OCI-LY3 (cell line): ENCODE measurements around the gene RIF1.

Experiments
- H2AFZ ChIP-seq: fragments of 200-600, 300-600 bp; shearing (Covaris generic); 2 replicates; pipeline ENCODE4 v1.6.0; 2014; ENCODE audit warnings: antibody characterized with exemption, low read depth, low read length
- H3K27ac ChIP-seq: fragments of 200-600, 300-600 bp; sonication (generic); 2 replicates; pipeline ENCODE4 v1.5.1; 2014; ENCODE audit warnings: mild to moderate bottlenecking, low read length, moderate library complexity, mixed read lengths
- H3K27me3 ChIP-seq: fragments of 200-600, 300-600 bp; sonication (generic); 2 replicates; pipeline ENCODE4 v1.6.1; 2014; ENCODE audit warnings: low read depth, low read length, mixed read lengths
- H3K36me3 ChIP-seq: fragments of 200-600, 300-600 bp; sonication (generic); replicated peaks from 2 replicates; pipeline ENCODE3; 2014; ENCODE audit warnings: low read depth, low read length, mixed read lengths
- H3K4me1 ChIP-seq: fragments of 300-600, 200-600 bp; sonication (generic); 2 replicates; pipeline ENCODE4 v1.6.1; 2014; ENCODE audit warnings: low read length, mixed read lengths
- H3K4me2 ChIP-seq: fragments of 200-600, 300-600 bp; sonication (generic); 2 replicates; pipeline ENCODE4 v1.6.1; 2014; ENCODE audit warnings: low read length, mixed read lengths
- H3K4me3 ChIP-seq: fragments of 300-600, 200-600 bp; sonication (generic); 2 replicates; pipeline ENCODE4 v1.5.1; 2014; ENCODE audit warnings: antibody characterized with exemption, mild to moderate bottlenecking, low read length, moderate library complexity
- H3K79me2 ChIP-seq: fragments of 300-600, 200-600 bp; shearing (Covaris generic); 2 replicates; pipeline ENCODE4 v1.6.1; 2014; ENCODE audit warnings: mild to moderate bottlenecking, low read length, mixed read lengths
- H3K9ac ChIP-seq: fragments of 300-600, 200-600 bp; shearing (Covaris generic); 2 replicates; pipeline ENCODE4 v1.6.0; 2014; ENCODE audit warnings: mild to moderate bottlenecking, low read length, moderate library complexity
- H3K9me3 ChIP-seq: fragments of 200-600, 300-600 bp; shearing (Covaris generic); 2 replicates; pipeline ENCODE4 v1.6.1; 2014; ENCODE audit warnings: low read length, mixed read lengths; ENCODE audit not compliant: insufficient read depth
- H4K20me1 ChIP-seq: fragments of 200-600, 300-600 bp; sonication (generic); 2 replicates; pipeline ENCODE4 v1.6.1; 2016; ENCODE audit warnings: low read length, mixed read lengths; ENCODE audit not compliant: insufficient read depth
- CTCF ChIP-seq: fragments of 200-600, 300-600 bp; sonication (generic); IDR thresholded peaks from 2 replicates; pipeline ENCODE4 v1.5.1; 2014; ENCODE audit warnings: antibody characterized with exemption, low read length, low read depth
- EZH2phosphoT487 ChIP-seq: fragments of 200-600 bp; shearing (Covaris generic); IDR thresholded peaks from 2 replicates; pipeline ENCODE4 v1.6.1; 2018; ENCODE audit warnings: antibody characterized with exemption, mixed run types, low read depth

The RIF1 gene

GRCh38 chr2:151422917-151423439 is 13.3 kb downstream of the RIF1 start:
- H3K36me3 ChIP-seq: peaks cover 42% of the 10 kb centered on the region

GRCh38 chr2:151423760-151424159 is 14.1 kb downstream of the RIF1 start:
- Histone ChIP-seq H3K79me2 (peaks cover 84% of the 10 kb centered on the region), H3K36me3 (peaks cover 46% of the 10 kb centered on the region), H4K20me1 (0 out of 2 replicates have a peak, but pooled peaks cover 5% of the 10 kb centered on the region)

More at GRCh38 chr2:151422917-151423439, 13.3 kb downstream of the RIF1 start:
- Histone ChIP-seq H4K20me1 (0 out of 2 replicates have a peak, but pooled peaks cover 5% of the 10 kb centered on the region), H3K4me1 (no peaks in the 10 kb centered on the region), H3K4me3 (no peak overlapping the region), H3K4me2 (no peak overlapping the region), H3K79me2 (peaks cover 90% of the 10 kb centered on the region), H3K27me3 (no peaks in the 10 kb centered on the region), H2AFZ (no peak overlapping the region), H3K9ac (no peak overlapping the region), H3K9me3 (no peaks in the 10 kb centered on the region), H3K27ac (no peak overlapping the region)
- TF ChIP-seq EZH2phosphoT487: no peak
- TF ChIP-seq CTCF: no peak

GRCh38 chr2:151437630-151438029 is 27.9 kb downstream of the RIF1 start:
- H3K4me2 ChIP-seq: no peak overlapping the region
- H3K4me3 ChIP-seq: no peak overlapping the region
- no peaks in the 10 kb centered on the region for H3K4me1 ChIP-seq
- no peaks in the 10 kb centered on the region for H3K27me3 ChIP-seq
- TF ChIP-seq EZH2phosphoT487 (no peak), CTCF (peak; percentile 43)
- 0 out of 2 replicates have a peak, but pooled peaks cover 3% of the 10 kb centered on the region for H3K79me2 ChIP-seq
- H2AFZ ChIP-seq: no peak overlapping the region
- H3K36me3 ChIP-seq: peaks cover 46% of the 10 kb centered on the region
- no peak overlapping the region for H3K9ac ChIP-seq
- no peaks in the 10 kb centered on the region for H4K20me1 ChIP-seq
- no peak overlapping the region for H3K27ac ChIP-seq
- H3K9me3 ChIP-seq: no peaks in the 10 kb centered on the region

More at GRCh38 chr2:151423760-151424159, 14.1 kb downstream of the RIF1 start:
- no peak overlapping the region for H3K27ac ChIP-seq
- H3K4me2 ChIP-seq: no peak overlapping the region
- H3K4me3 ChIP-seq: no peak overlapping the region
- no peaks in the 10 kb centered on the region for H3K4me1 ChIP-seq
- no peak overlapping the region for H3K9ac ChIP-seq
- TF ChIP-seq CTCF (no peak), EZH2phosphoT487 (no peak)
- H3K27me3 ChIP-seq: no peaks in the 10 kb centered on the region
- H3K9me3 ChIP-seq: no peaks in the 10 kb centered on the region
- H2AFZ ChIP-seq: no peak overlapping the region

- H3K4me1 ChIP-seq: no peaks in the 10 kb centered on the region
- no peaks in the 10 kb centered on the region for H3K27me3 ChIP-seq
- H3K79me2 ChIP-seq: 0 out of 2 replicates have a peak, but pooled peaks cover 3% of the 10 kb centered on the region
- no peak overlapping the region for H3K4me3 ChIP-seq
- no peak overlapping the region for H3K27ac ChIP-seq
- no peak overlapping the region for H2AFZ ChIP-seq
- H3K9ac ChIP-seq: no peak overlapping the region
- TF ChIP-seq CTCF (no peak), EZH2phosphoT487 (no peak)
- no peaks in the 10 kb centered on the region for H3K9me3 ChIP-seq
- peaks cover 48% of the 10 kb centered on the region for H3K36me3 ChIP-seq
- H4K20me1 ChIP-seq: no peaks in the 10 kb centered on the region
- H3K4me2 ChIP-seq: no peak overlapping the region
Measured at GRCh38 chr2:151438506-151438905, 28.8 kb downstream of the RIF1 start.
